B cell (primary cell): ENCODE measurements around the gene ENOX1. TPM values are rescaled to one million over a fixed set of nuclear protein-coding genes. Genes with fewer than 3 reads are reported as not detected.

ENCODE experiments used
- ATAC-seq: fragments of 200-7000 bp; cut with Tn5 transposase; one replicate; pipeline ENCODE4 v1.10.0; 2021; ENCODE audit warnings: low read depth, mild to moderate bottlenecking, moderate number of reproducible peaks, moderate library complexity
- CTCF ChIA-PET: fragments of 350-600 bp; sonication (Branson Sonifier 250); formaldehyde crosslinking; loops from one replicate; lab custom pipeline; 2021; ENCODE audit warnings: antibody characterized with exemption, inconsistent platforms; lab: Charles Lee
- POLR2A ChIA-PET: fragments of 350-600 bp; sonication (Branson Sonifier 250); formaldehyde crosslinking; loops from one replicate; lab custom pipeline; 2021; ENCODE audit warnings: antibody characterized with exemption; lab: Charles Lee
- DNase-seq: peaks from one replicate; pipeline ENCODE4 v3.0.0; 2013
- H2AFZ ChIP-seq: 2 replicates; pipeline ENCODE4 v1.6.1; 2012; ENCODE audit warnings: mild to moderate bottlenecking, low read depth, low read length; ENCODE audit not compliant: insufficient read depth, poor library complexity, severe bottlenecking
- H3K27ac ChIP-seq, 2 donors: 1 replicate in 1 of 2; 2 replicates in 1 of 2; pipeline ENCODE4 v1.5.1; 2012 to 2013; ENCODE audit warnings: low read length in 2 of 2, mild to moderate bottlenecking in 2 of 2, moderate library complexity in 1 of 2
- H3K27me3 ChIP-seq, 4 experiments: fragments of 200-600 bp in 1 of 4; sonication (generic) in 1 of 4; replicated peaks in 1 of 4; 1 replicate in 2 of 4; 2 replicates in 2 of 4; pipeline versions ENCODE4 v1.6.1 to v1.7.0; 2013 to 2016; ENCODE audit warnings: low read length in 3 of 4, mild to moderate bottlenecking in 2 of 4, mixed read lengths in 1 of 4, moderate library complexity in 1 of 4; ENCODE audit not compliant: insufficient read depth in 4 of 4, control insufficient read depth in 3 of 4; ENCODE audit errors: control extremely low read depth in 1 of 4
- H3K36me3 ChIP-seq, 2 experiments: replicated peaks in 1 of 2; 1 replicate in 1 of 2; 2 replicates in 1 of 2; pipeline versions ENCODE4 v1.6.1 to v1.7.1; 2013; ENCODE audit warnings: low read length in 1 of 2; ENCODE audit not compliant: insufficient read depth in 2 of 2, control insufficient read depth in 1 of 2; ENCODE audit errors: control extremely low read depth in 1 of 2, extremely low read depth in 1 of 2
- H3K4me1 ChIP-seq, 2 donors: fragments of 200-600 bp in 1 of 2; sonication (generic) in 1 of 2; 1 replicate in 1 of 2; 2 replicates in 1 of 2; pipeline versions ENCODE4 v1.5.1 to v1.6.1; 2013 to 2017; ENCODE audit warnings: low read length in 2 of 2; ENCODE audit not compliant: control insufficient read depth in 2 of 2, insufficient read depth in 2 of 2
- H3K4me2 ChIP-seq: replicated peaks from 2 replicates; pipeline ENCODE3; 2012; ENCODE audit warnings: mild to moderate bottlenecking, low read depth, low read length; ENCODE audit not compliant: poor library complexity, severe bottlenecking
- H3K4me3 ChIP-seq, 5 experiments: fragments of 200-600 bp in 1 of 5; sonication (generic) in 1 of 5; 1 replicate in 3 of 5; 2 replicates in 2 of 5; pipeline versions ENCODE4 v1.5.1 to v1.7.0; 2011 to 2016; ENCODE audit warnings: low read length in 4 of 5, mild to moderate bottlenecking in 4 of 5, low read depth in 2 of 5, control low read depth in 1 of 5, moderate library complexity in 1 of 5; ENCODE audit not compliant: insufficient read depth in 1 of 5; ENCODE audit errors: control extremely low read depth in 1 of 5, extremely low read depth in 1 of 5
- H3K79me2 ChIP-seq: fragments of 200-600 bp; sonication (generic); one replicate; pipeline ENCODE4 v1.6.0; 2016; ENCODE audit warnings: low read length; ENCODE audit not compliant: control insufficient read depth, insufficient read depth
- H3K9ac ChIP-seq: fragments of 200-600 bp; sonication (generic); 2 replicates; pipeline ENCODE4 v1.6.1; 2017; ENCODE audit warnings: mild to moderate bottlenecking, low read length, moderate library complexity
- H3K9me3 ChIP-seq, 3 donors: one replicate each; pipeline versions ENCODE4 v1.6.1 to v1.7.1; 2013; ENCODE audit warnings: low read length in 2 of 3; ENCODE audit not compliant: control insufficient read depth in 2 of 3, insufficient read depth in 1 of 3; ENCODE audit errors: control extremely low read depth in 1 of 3
- H4K20me1 ChIP-seq: 2 replicates; pipeline ENCODE4 v1.6.0; 2012; ENCODE audit warnings: mild to moderate bottlenecking, low read length; ENCODE audit not compliant: insufficient read depth, control insufficient read depth, poor library complexity, severe bottlenecking
- H3K27ac Mint-ChIP-seq: one replicate; pipeline ENCODE4 v1.8.0; 2021; ENCODE audit warnings: mixed read lengths
- H3K27me3 Mint-ChIP-seq: one replicate; pipeline ENCODE4 v1.8.0; 2021; ENCODE audit warnings: mixed read lengths
- H3K4me1 Mint-ChIP-seq: one replicate; pipeline ENCODE4 v1.8.0; 2021; ENCODE audit warnings: mixed read lengths
- H3K4me3 Mint-ChIP-seq: one replicate; pipeline ENCODE4 v1.8.0; 2021; ENCODE audit warnings: mixed read lengths
- H3K9me3 Mint-ChIP-seq: one replicate; pipeline ENCODE4 v1.8.0; 2022; ENCODE audit warnings: mixed read lengths; ENCODE audit not compliant: insufficient read depth
- CTCF ChIP-seq: fragments of 200-600 bp; IDR thresholded peaks from one replicate; pipeline ENCODE4 v1.8.0; 2022; ENCODE audit warnings: antibody characterized with exemption, mild to moderate bottlenecking
- EZH2 ChIP-seq: IDR thresholded peaks from 2 replicates; pipeline ENCODE4 v1.6.1; 2012; ENCODE audit warnings: borderline replicate concordance, low read depth, mild to moderate bottlenecking, moderate library complexity, low read length; ENCODE audit not compliant: insufficient read depth, poor library complexity, severe bottlenecking
- WGBS: methylation state at CpG from one replicate; pipeline ENCODE4 v1.1.5; 2013; ENCODE audit warnings: missing lambda C conversion rate; ENCODE audit not compliant: insufficient coverage; 5-methylcytosine and 5-hydroxymethylcytosine counted together
- intact Hi-C: fragments of 100-400 bp; cut with micrococcal nuclease; formaldehyde crosslinking; loops from one replicate; pipeline ENCODE4 v1.10.0; 2022
- polyA plus RNA-seq: library from polyadenylated mRNA; depleted of rRNA; stranded (reverse); fragments of >200 nt; gene quantifications from 2 replicates; pipeline ENCODE4 v1.2.3, GENCODE V29; 2012
- total RNA-seq, 2 donors: library from RNA; stranded (reverse); fragments of 120-200 nt in 1 of 2; gene quantifications; 1 replicate in 1 of 2; 2 replicates in 1 of 2; pipeline versions ENCODE4 v1.2.3 to v1.2.4, GENCODE V29; 2013 to 2022

Gene ENOX1
- total and polyA plus RNA-seq, 2 donors (not counting 1 experiment from before 2014, with no cell fraction given) = not detected

- POLR2A ChIA-PET = no interaction called here
- Mint-ChIP-seq H3K27ac (no peak overlapping the region), H3K4me1 (no peaks in the 10 kb centered on the region), H3K27me3 (peaks cover 18% of the 10 kb centered on the region), H3K9me3 (no peaks in the 10 kb centered on the region), H3K4me3 (no peak overlapping the region)
- DNase-seq (no peak), ATAC-seq (no peak)
- WGBS = 87% methylated on average over 2 of the region's 6 CpGs
- Histone ChIP-seq H3K27ac (no peak overlapping the region), H3K79me2 (no peaks in the 10 kb centered on the region), H2AFZ (no peak overlapping the region), H3K4me2 (no peak overlapping the region), H3K4me1 (no peaks in the 10 kb centered on the region), H3K4me3 (no peak overlapping the region), H3K9ac (no peak overlapping the region), H3K27me3 (no peaks in the 10 kb centered on the region), H3K36me3 (no peaks in the 10 kb centered on the region), H3K9me3 (no peaks in the 10 kb centered on the region), H4K20me1 (no peaks in the 10 kb centered on the region)
- CTCF ChIA-PET = no interaction called here
- no peak for TF ChIP-seq CTCF
- TF ChIP-seq EZH2 = no peak
- intact Hi-C loops = no loop called here
Observed at GRCh38 chr13:43289470-43290255, 497.1 kb downstream of the ENOX1 start.

DNA sequence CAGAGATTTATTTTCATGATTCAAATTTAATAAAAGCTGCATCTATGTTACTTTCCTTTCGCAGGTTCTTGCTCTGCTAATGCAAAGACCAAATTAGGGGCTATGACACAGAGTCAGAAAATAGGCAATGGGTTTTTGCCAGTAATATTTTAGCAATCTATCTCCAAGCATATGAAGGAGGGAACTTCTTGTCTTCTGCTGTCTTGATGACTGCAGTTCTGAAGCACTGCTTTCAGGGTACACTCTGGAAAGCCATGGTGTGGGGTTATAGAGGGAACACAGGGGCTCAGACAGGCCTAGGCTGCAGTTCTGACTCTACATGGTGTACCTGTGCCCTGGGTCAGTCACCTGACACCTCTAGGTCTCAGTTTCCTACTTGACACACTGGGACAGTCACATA, 500.0 kb downstream of the ENOX1 start:
- H3K27ac Mint-ChIP-seq = no peak overlapping the region
- H4K20me1 ChIP-seq = no peaks in the 10 kb centered on the region
- TF ChIP-seq EZH2 = no peak
- TF ChIP-seq CTCF = no peak
- H3K27me3 ChIP-seq = no peaks in the 10 kb centered on the region
- no peak overlapping the region for H3K4me2 ChIP-seq
- POLR2A ChIA-PET = no interaction called here
- H3K4me1 ChIP-seq = no peaks in the 10 kb centered on the region
- no peak overlapping the region for H3K4me3 Mint-ChIP-seq
- H3K4me1 Mint-ChIP-seq = no peaks in the 10 kb centered on the region
- H3K27me3 Mint-ChIP-seq = peaks cover 20% of the 10 kb centered on the region
- no peaks in the 10 kb centered on the region for H3K9me3 Mint-ChIP-seq
- WGBS = no CpG with 5 or more reads among the region's 1 CpG
- no peaks in the 10 kb centered on the region for H3K36me3 ChIP-seq
- ATAC-seq = no peak
- no peak overlapping the region for H3K4me3 ChIP-seq
- no peak for DNase-seq
- no peak overlapping the region for H3K9ac ChIP-seq
- H2AFZ ChIP-seq = no peak overlapping the region
- CTCF ChIA-PET = no interaction called here
- intact Hi-C loops = no loop called here
- H3K9me3 ChIP-seq = no peaks in the 10 kb centered on the region
- H3K79me2 ChIP-seq = no peaks in the 10 kb centered on the region
- H3K27ac ChIP-seq = no peak overlapping the region
